HEK293 (cell line): ENCODE results near the gene ARMC3.
A peak's percentile ranks its signal among the peaks of the same experiment; 100 is the strongest.

ENCODE experiments used
- CTCF ChIA-PET: fragments of 350-600 bp; formaldehyde crosslinking; extraction: SDS; loops from one replicate; lab custom pipeline; 2021; ENCODE audit warnings: antibody characterized with exemption; lab: Yijun Ruan, JAX
- POLR2A ChIA-PET: fragments of 300-600 bp; formaldehyde crosslinking; extraction: SDS; loops from one replicate; lab custom pipeline; 2020; ENCODE audit warnings: antibody characterized with exemption, inconsistent platforms; lab: Yijun Ruan, JAX
- H3K27ac ChIP-seq: fragments of 200-500 bp; sonication (Bioruptor generic); 2 replicates; pipeline ENCODE4 v1.5.1; 2014; ENCODE audit warnings: low read depth, low read length, control low read depth, inconsistent platforms; ENCODE audit errors: extremely low read depth
- H3K36me3 ChIP-seq, 2 experiments: fragments of 200-500 bp in 1 of 2; sonication (Bioruptor generic) in 1 of 2; 1 replicate in 1 of 2; 2 replicates in 1 of 2; pipeline ENCODE4 v1.5.1; 2014 to 2017; ENCODE audit warnings: inconsistent platforms in 2 of 2, low read length in 2 of 2; ENCODE audit not compliant: control insufficient read depth in 2 of 2, insufficient read depth in 1 of 2
- H3K4me1 ChIP-seq: fragments of 200-500 bp; sonication (Bioruptor generic); 2 replicates; pipeline ENCODE4 v1.5.1; 2014; ENCODE audit warnings: mild to moderate bottlenecking, low read length, inconsistent platforms; ENCODE audit not compliant: control insufficient read depth, insufficient read depth
- H3K4me3 ChIP-seq: 2 replicates; pipeline ENCODE4 v1.5.1; 2011; ENCODE audit warnings: low read depth, mild to moderate bottlenecking, control low read depth, low read length, moderate library complexity
- H3K9me3 ChIP-seq: fragments of 200-500 bp; sonication (Bioruptor generic); 2 replicates; pipeline ENCODE4 v1.5.1; 2014; ENCODE audit warnings: low read depth, low read length, inconsistent platforms; ENCODE audit not compliant: control insufficient read depth, insufficient read depth
- KLF10 ChIP-seq: fragments of 450-650 bp; IDR thresholded peaks from 2 replicates; pipeline ENCODE4 v1.5.1; 2018; ENCODE audit warnings: missing biosample characterization, mild to moderate bottlenecking, missing genetic modification characterization
- SP7 ChIP-seq: fragments of 450-650 bp; formaldehyde crosslinking; IDR thresholded peaks from 2 replicates; pipeline ENCODE4 v1.5.1; 2016; ENCODE audit warnings: missing biosample characterization, missing genetic modification characterization
- TRIM28 ChIP-seq: IDR thresholded peaks from 2 replicates; pipeline ENCODE4 v1.6.1; 2011; ENCODE audit warnings: low read length, control low read depth, borderline replicate concordance
- YY1 ChIP-seq: fragments of 450-650 bp; formaldehyde crosslinking; IDR thresholded peaks from 2 replicates; pipeline ENCODE4 v1.5.1; 2018; ENCODE audit warnings: missing biosample characterization, missing genetic modification characterization
- YY2 ChIP-seq: fragments of 450-650 bp; formaldehyde crosslinking; IDR thresholded peaks from 2 replicates; pipeline ENCODE4 v1.5.1; 2016; ENCODE audit warnings: missing biosample characterization, missing genetic modification characterization
- ZFHX2 ChIP-seq: fragments of 450-650 bp; formaldehyde crosslinking; conservative IDR thresholded peaks from 2 replicates; pipeline ENCODE4 v1.5.1; 2016; ENCODE audit warnings: missing biosample characterization, missing genetic modification characterization
- ZNF16 ChIP-seq: fragments of 450-650 bp; formaldehyde crosslinking; IDR thresholded peaks from 2 replicates; pipeline ENCODE4 v1.5.1; 2016; ENCODE audit warnings: low read depth, missing biosample characterization, missing genetic modification characterization
- ZNF2 ChIP-seq: fragments of 450-650 bp; formaldehyde crosslinking; IDR thresholded peaks from 2 replicates; pipeline ENCODE4 v1.5.1; 2016; ENCODE audit warnings: missing biosample characterization, missing genetic modification characterization
- ZNF274 ChIP-seq, 2 experiments: fragments of 200-500 bp in 1 of 2; fragments of 450-650 bp in 1 of 2; sonication (Bioruptor generic) in 1 of 2; formaldehyde crosslinking in 1 of 2; IDR thresholded peaks; 2 replicates each; pipeline versions ENCODE4 v1.5.1 to v1.6.1; 2014 to 2016; ENCODE audit warnings: borderline replicate concordance in 1 of 2, inconsistent platforms in 1 of 2, low read length in 1 of 2, missing biosample characterization in 1 of 2, missing genetic modification characterization in 1 of 2
- ZNF324 ChIP-seq: fragments of 450-650 bp; formaldehyde crosslinking; IDR thresholded peaks from 2 replicates; pipeline ENCODE4 v1.5.1; 2016; ENCODE audit warnings: missing biosample characterization, missing genetic modification characterization
- ZNF366 ChIP-seq: fragments of 450-650 bp; formaldehyde crosslinking; conservative IDR thresholded peaks from 2 replicates; pipeline ENCODE4 v1.5.1; 2016; ENCODE audit warnings: missing biosample characterization, missing genetic modification characterization
- ZNF394 ChIP-seq: fragments of 450-650 bp; formaldehyde crosslinking; IDR thresholded peaks from 2 replicates; pipeline ENCODE4 v1.5.1; 2016; ENCODE audit warnings: missing biosample characterization, missing genetic modification characterization, mild to moderate bottlenecking, moderate library complexity, borderline replicate concordance
- ZNF426 ChIP-seq: fragments of 450-650 bp; formaldehyde crosslinking; IDR thresholded peaks from 2 replicates; pipeline ENCODE4 v1.5.1; 2017; ENCODE audit warnings: missing biosample characterization, missing genetic modification characterization, mild to moderate bottlenecking, inconsistent platforms, moderate library complexity
- ZNF501 ChIP-seq: fragments of 450-650 bp; formaldehyde crosslinking; IDR thresholded peaks from 2 replicates; pipeline ENCODE4 v1.5.1; 2016; ENCODE audit warnings: missing biosample characterization, missing genetic modification characterization
- ZNF561 ChIP-seq: fragments of 450-650 bp; IDR thresholded peaks from 2 replicates; pipeline ENCODE4 v1.5.1; 2018; ENCODE audit warnings: missing biosample characterization, missing genetic modification characterization, borderline replicate concordance
- ZNF660 ChIP-seq: fragments of 450-650 bp; IDR thresholded peaks from 2 replicates; pipeline ENCODE4 v1.5.1; 2018; ENCODE audit warnings: missing biosample characterization, mild to moderate bottlenecking, missing genetic modification characterization
- ZNF664 ChIP-seq: fragments of 450-650 bp; formaldehyde crosslinking; IDR thresholded peaks from 2 replicates; pipeline ENCODE4 v1.5.1; 2016; ENCODE audit warnings: missing biosample characterization, missing genetic modification characterization
- ZXDB ChIP-seq: fragments of 450-650 bp; formaldehyde crosslinking; IDR thresholded peaks from 2 replicates; pipeline ENCODE4 v1.5.1; 2016; ENCODE audit warnings: missing biosample characterization, missing genetic modification characterization
- TF ChIP-seq, protein P1 (sequence below): fragments of 450-650 bp; formaldehyde crosslinking; IDR thresholded peaks from 2 replicates; pipeline ENCODE4 v1.5.1; 2017; ENCODE audit warnings: missing biosample characterization, missing genetic modification characterization
- TF ChIP-seq, protein P2 (sequence below): fragments of 450-650 bp; formaldehyde crosslinking; IDR thresholded peaks from 2 replicates; pipeline ENCODE4 v1.5.1; 2016; ENCODE audit warnings: missing biosample characterization, missing genetic modification characterization, low read depth
- TF ChIP-seq, protein P3 (sequence below): fragments of 450-650 bp; formaldehyde crosslinking; IDR thresholded peaks from 2 replicates; pipeline ENCODE4 v1.5.1; 2017; ENCODE audit warnings: missing biosample characterization, mild to moderate bottlenecking, missing genetic modification characterization, moderate library complexity
- TF ChIP-seq, protein P4 (sequence below): fragments of 450-650 bp; formaldehyde crosslinking; IDR thresholded peaks from 2 replicates; pipeline ENCODE4 v1.5.1; 2016; ENCODE audit warnings: missing biosample characterization, missing genetic modification characterization
- TF ChIP-seq, protein P5 (sequence below): fragments of 450-650 bp; formaldehyde crosslinking; IDR thresholded peaks from 2 replicates; pipeline ENCODE4 v1.5.1; 2016; ENCODE audit warnings: missing biosample characterization, missing genetic modification characterization

The ARMC3 gene

DNA sequence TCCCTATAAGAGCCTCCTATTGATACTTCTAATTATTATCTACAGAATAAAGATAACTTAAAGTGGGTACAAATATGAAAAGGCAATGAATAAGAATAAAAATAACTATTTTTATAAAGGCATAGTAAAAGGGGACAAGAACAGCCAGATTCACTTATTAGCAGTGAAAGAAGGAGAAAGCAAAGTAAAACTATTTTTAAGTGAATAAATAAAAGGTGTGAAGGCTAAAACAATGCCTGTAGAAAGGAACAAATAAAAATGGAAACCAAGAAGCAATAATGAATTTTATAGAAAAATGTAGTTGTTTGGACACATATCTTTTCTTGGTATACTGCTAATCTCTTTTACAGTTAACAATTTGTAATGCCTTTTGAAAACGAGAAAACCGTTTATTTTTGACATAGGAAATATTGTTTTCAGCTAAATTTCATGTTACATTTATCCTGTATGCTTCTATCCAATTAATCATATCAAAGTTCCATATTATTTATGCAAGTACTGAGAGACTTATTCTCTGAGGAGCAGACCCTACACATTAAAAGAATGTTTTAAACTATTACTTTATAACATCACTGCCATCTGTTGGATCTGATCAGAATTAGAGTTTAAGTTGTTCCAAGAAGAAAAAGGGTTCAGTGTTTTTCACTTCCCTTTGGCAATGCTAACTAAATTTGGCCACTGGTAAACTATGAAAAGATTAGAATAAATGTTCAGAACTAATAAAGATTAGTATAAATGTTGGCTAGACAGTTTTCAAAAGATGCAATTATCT, 59.1 kb downstream of the ARMC3 start (continued):
- TF ChIP-seq, protein P1, sequence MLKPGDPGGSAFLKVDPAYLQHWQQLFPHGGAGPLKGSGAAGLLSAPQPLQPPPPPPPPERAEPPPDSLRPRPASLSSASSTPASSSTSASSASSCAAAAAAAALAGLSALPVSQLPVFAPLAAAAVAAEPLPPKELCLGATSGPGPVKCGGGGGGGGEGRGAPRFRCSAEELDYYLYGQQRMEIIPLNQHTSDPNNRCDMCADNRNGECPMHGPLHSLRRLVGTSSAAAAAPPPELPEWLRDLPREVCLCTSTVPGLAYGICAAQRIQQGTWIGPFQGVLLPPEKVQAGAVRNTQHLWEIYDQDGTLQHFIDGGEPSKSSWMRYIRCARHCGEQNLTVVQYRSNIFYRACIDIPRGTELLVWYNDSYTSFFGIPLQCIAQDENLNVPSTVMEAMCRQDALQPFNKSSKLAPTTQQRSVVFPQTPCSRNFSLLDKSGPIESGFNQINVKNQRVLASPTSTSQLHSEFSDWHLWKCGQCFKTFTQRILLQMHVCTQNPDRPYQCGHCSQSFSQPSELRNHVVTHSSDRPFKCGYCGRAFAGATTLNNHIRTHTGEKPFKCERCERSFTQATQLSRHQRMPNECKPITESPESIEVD, result 0 out of 2 replicates have a peak, but pooled peaks have one; percentile 13
- TF ChIP-seq YY1 (tag by site-specific recombination), result no peak

DNA sequence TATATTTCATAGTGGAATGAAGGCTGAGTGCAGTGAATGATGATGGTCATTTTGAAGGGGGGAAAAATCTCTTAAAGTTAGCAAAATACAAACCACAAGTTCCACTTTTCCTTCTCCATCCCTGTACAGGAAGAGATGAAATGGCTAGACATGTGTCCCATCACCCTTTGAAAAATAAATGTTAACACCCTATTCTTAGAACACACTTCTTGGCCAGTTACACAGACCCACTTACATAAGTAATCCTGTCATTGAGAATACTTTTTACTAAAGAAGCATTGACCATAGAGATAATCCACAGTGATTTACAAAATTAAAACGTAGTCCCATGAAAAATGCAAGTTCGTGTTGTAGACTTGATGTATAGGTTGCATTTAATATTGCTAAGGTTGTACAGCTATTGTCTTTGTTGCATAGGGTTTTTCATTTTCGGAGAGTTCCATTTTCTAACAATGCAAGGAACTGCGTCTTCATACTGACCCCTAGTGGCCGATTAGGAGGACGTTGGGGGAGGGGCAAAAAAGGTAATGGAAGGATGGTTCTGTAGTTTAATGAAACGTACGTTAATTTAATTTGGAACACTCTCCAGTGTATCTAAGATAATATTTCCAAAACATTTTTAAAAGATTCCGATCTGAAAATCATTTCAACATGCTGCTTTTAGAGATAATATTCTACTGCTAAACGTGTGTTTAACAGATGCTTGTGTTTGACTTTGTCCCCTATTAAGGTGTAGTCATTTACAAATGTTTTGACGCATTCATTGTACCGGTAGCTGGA, 60.9 kb downstream of the ARMC3 start:
- Histone ChIP-seq H3K36me3 (no peaks in the 10 kb centered on the region), H3K9me3 (no peaks in the 10 kb centered on the region), H3K27ac (no peak overlapping the region), H3K4me3 (no peak overlapping the region), H3K4me1 (no peaks in the 10 kb centered on the region)
- ChIA-PET POLR2A (no interaction called here), CTCF (interaction anchor here (0.6 to 4.2 kb wide), 35 partner anchors 9 to 1726 kb away, joined by 3 to 23 read pairs (median 4); no protein-coding TSS in a partner anchor)
- TF ChIP-seq ZNF501 (peak; percentile 55; the same call in 1 of the 2 replicates), ZNF274 (IDR thresholded peaks at IDR 0.05; ENCODE audit: low read length) (no peak), ZNF274 (tag by site-specific recombination; IDR thresholded peaks at IDR 0.05; ENCODE audit: borderline replicate concordance) (no peak), KLF10 (tag by site-specific recombination) (peak; percentile 48; the same call in 1 of the 2 replicates), YY2 (tag by site-specific recombination) (0 out of 2 replicates have a peak, but pooled peaks have one; percentile 16), ZXDB (tag by site-specific recombination) (0 out of 2 replicates have a peak, but pooled peaks have one; percentile 24), TRIM28 (0 out of 2 replicates have a peak, but pooled peaks have one; percentile 27), ZNF324 (tag by site-specific recombination) (0 out of 2 replicates have a peak, but pooled peaks have one; percentile 56), ZFHX2 (tag by site-specific recombination) (no peak), ZNF2 (peak; percentile 58; the same call in 1 of the 2 replicates), ZNF660 (tag by site-specific recombination) (peak; percentile 62; the same call in 1 of the 2 replicates), ZNF426 (tag by site-specific recombination) (no peak), SP7 (tag by site-specific recombination) (peak; percentile 27; the same call in 1 of the 2 replicates), ZNF561 (0 out of 2 replicates have a peak, but pooled peaks have one; percentile 37), ZNF16 (no peak), ZNF664 (tag by site-specific recombination) (0 out of 2 replicates have a peak, but pooled peaks have one; percentile 8), ZNF366 (tag by site-specific recombination) (peak; percentile 60), ZNF394 (tag by site-specific recombination) (no peak)
- TF ChIP-seq, protein P2, sequence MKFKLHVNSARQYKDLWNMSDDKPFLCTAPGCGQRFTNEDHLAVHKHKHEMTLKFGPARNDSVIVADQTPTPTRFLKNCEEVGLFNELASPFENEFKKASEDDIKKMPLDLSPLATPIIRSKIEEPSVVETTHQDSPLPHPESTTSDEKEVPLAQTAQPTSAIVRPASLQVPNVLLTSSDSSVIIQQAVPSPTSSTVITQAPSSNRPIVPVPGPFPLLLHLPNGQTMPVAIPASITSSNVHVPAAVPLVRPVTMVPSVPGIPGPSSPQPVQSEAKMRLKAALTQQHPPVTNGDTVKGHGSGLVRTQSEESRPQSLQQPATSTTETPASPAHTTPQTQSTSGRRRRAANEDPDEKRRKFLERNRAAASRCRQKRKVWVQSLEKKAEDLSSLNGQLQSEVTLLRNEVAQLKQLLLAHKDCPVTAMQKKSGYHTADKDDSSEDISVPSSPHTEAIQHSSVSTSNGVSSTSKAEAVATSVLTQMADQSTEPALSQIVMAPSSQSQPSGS (tag by site-specific recombination), result no peak
- TF ChIP-seq, protein P3, sequence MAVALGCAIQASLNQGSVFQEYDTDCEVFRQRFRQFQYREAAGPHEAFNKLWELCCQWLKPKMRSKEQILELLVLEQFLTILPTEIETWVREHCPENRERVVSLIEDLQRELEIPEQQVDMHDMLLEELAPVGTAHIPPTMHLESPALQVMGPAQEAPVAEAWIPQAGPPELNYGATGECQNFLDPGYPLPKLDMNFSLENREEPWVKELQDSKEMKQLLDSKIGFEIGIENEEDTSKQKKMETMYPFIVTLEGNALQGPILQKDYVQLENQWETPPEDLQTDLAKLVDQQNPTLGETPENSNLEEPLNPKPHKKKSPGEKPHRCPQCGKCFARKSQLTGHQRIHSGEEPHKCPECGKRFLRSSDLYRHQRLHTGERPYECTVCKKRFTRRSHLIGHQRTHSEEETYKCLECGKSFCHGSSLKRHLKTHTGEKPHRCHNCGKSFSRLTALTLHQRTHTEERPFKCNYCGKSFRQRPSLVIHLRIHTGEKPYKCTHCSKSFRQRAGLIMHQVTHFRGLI (tag by site-specific recombination), result peak; percentile 14; the same call in 1 of the 2 replicates
- TF ChIP-seq, protein P4, sequence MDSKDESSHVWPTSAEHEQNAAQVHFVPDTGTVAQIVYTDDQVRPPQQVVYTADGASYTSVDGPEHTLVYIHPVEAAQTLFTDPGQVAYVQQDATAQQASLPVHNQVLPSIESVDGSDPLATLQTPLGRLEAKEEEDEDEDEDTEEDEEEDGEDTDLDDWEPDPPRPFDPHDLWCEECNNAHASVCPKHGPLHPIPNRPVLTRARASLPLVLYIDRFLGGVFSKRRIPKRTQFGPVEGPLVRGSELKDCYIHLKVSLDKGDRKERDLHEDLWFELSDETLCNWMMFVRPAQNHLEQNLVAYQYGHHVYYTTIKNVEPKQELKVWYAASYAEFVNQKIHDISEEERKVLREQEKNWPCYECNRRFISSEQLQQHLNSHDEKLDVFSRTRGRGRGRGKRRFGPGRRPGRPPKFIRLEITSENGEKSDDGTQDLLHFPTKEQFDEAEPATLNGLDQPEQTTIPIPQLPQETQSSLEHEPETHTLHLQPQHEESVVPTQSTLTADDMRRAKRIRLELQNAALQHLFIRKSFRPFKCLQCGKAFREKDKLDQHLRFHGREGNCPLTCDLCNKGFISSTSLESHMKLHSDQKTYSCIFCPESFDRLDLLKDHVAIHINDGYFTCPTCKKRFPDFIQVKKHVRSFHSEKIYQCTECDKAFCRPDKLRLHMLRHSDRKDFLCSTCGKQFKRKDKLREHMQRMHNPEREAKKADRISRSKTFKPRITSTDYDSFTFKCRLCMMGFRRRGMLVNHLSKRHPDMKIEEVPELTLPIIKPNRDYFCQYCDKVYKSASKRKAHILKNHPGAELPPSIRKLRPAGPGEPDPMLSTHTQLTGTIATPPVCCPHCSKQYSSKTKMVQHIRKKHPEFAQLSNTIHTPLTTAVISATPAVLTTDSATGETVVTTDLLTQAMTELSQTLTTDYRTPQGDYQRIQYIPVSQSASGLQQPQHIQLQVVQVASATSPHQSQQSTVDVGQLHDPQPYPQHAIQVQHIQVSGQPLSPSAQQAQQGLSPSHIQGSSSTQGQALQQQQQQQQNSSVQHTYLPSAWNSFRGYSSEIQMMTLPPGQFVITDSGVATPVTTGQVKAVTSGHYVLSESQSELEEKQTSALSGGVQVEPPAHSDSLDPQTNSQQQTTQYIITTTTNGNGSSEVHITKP, result peak; percentile 50; the same call in 1 of the 2 replicates
- TF ChIP-seq, protein P5, sequence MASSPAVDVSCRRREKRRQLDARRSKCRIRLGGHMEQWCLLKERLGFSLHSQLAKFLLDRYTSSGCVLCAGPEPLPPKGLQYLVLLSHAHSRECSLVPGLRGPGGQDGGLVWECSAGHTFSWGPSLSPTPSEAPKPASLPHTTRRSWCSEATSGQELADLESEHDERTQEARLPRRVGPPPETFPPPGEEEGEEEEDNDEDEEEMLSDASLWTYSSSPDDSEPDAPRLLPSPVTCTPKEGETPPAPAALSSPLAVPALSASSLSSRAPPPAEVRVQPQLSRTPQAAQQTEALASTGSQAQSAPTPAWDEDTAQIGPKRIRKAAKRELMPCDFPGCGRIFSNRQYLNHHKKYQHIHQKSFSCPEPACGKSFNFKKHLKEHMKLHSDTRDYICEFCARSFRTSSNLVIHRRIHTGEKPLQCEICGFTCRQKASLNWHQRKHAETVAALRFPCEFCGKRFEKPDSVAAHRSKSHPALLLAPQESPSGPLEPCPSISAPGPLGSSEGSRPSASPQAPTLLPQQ (tag by site-specific recombination), result 0 out of 2 replicates have a peak, but pooled peaks have one; percentile 19
